Brain microvascular endothelial cell (primary cell): Measurements from ENCODE around the gene MAGED1.

Source experiments
- DNase-seq: peaks from one replicate; pipeline ENCODE4 v3.0.0-alpha.2; 2020
- H3K27ac ChIP-seq: fragments of 250-450 bp; sonication (Bioruptor Pico); 2 replicates; pipeline ENCODE4 v1.5.1; 2020; ENCODE audit warnings: mild to moderate bottlenecking, moderate library complexity
- H3K27me3 ChIP-seq: fragments of 250-450 bp; sonication (Bioruptor Pico); replicated peaks from 2 replicates; pipeline ENCODE4 v1.5.1; 2020; ENCODE audit warnings: mild to moderate bottlenecking
- H3K36me3 ChIP-seq: fragments of 250-450 bp; sonication (Bioruptor Pico); replicated peaks from 2 replicates; pipeline ENCODE4 v1.5.1; 2020; ENCODE audit warnings: mild to moderate bottlenecking
- H3K4me3 ChIP-seq: 2 replicates; pipeline ENCODE4 v1.5.1; 2011; ENCODE audit warnings: low read depth, mild to moderate bottlenecking, control low read depth, low read length, moderate library complexity
- in situ Hi-C: cut with HindIII; loops from 2 replicates; pipeline ENCODE4 v1.10.0; 2017; ENCODE audit warnings: low sequenced_read_pairs, low pct_ligation_motif_present
- TF ChIP-seq, protein P1 (sequence below): IDR thresholded peaks from 2 replicates; pipeline ENCODE4 v1.5.1; 2011; ENCODE audit warnings: low read depth, mild to moderate bottlenecking, moderate library complexity, low read length, control low read depth, inconsistent platforms; ENCODE audit errors: missing control alignments

The MAGED1 gene

DNA sequence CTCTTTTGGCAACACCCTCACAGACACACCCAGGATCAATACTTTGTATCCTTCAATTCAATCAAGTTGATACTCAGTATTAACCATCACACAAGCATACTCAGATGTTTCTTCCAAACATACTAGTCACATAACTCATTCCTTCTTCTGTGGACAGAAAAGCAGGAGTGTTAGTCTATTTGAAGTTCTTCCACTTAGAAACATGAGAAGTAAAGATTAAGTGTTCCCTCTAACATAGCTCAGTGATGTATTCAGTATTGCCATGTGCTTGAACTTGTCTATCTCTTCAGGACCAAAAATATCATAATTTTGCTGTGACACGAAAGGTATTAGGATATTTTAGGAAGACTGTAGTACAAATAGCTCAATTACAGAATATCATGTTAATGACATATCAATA, 25.8 kb upstream of the MAGED1 start:
- in situ Hi-C loops = no loop called here
- DNase-seq = no peak

DNA sequence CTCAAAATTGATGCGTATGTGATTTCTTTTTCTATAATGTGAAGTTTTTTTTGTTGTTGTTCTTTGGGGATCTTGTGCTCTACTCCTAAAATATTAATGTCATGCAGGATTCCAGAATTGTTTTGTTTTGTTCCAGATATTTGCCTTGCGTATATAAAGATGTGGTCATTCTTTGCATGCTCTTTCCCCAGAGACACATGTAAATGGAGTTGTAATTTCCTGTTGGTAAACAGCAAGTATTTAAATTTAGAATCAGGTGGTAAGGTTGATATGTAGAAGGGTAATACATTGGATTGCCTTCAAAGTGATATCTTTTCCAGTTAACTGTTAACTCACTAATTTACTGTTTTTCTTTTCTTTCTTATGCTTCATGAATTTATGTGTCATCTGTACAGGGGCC, 23.1 kb upstream of the MAGED1 start:
- H3K27me3 ChIP-seq = no peaks in the 10 kb centered on the region
- no peak overlapping the region for H3K4me3 ChIP-seq
- no peak overlapping the region for H3K27ac ChIP-seq
- DNase-seq = no peak
- TF ChIP-seq, protein P1, sequence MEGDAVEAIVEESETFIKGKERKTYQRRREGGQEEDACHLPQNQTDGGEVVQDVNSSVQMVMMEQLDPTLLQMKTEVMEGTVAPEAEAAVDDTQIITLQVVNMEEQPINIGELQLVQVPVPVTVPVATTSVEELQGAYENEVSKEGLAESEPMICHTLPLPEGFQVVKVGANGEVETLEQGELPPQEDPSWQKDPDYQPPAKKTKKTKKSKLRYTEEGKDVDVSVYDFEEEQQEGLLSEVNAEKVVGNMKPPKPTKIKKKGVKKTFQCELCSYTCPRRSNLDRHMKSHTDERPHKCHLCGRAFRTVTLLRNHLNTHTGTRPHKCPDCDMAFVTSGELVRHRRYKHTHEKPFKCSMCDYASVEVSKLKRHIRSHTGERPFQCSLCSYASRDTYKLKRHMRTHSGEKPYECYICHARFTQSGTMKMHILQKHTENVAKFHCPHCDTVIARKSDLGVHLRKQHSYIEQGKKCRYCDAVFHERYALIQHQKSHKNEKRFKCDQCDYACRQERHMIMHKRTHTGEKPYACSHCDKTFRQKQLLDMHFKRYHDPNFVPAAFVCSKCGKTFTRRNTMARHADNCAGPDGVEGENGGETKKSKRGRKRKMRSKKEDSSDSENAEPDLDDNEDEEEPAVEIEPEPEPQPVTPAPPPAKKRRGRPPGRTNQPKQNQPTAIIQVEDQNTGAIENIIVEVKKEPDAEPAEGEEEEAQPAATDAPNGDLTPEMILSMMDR = no peak
- in situ Hi-C loops = no loop called here
- no peaks in the 10 kb centered on the region for H3K36me3 ChIP-seq

More for the DNA sequence above, 25.8 kb upstream of the MAGED1 start:
- no peaks in the 10 kb centered on the region for H3K27me3 ChIP-seq
- TF ChIP-seq, protein P1 = no peak
- no peak overlapping the region for H3K4me3 ChIP-seq
- H3K27ac ChIP-seq = no peak overlapping the region
- no peaks in the 10 kb centered on the region for H3K36me3 ChIP-seq

- no peaks in the 10 kb centered on the region for H3K36me3 ChIP-seq
- TF ChIP-seq, protein P1 = no peak
- no peak overlapping the region for H3K4me3 ChIP-seq
- no peak overlapping the region for H3K27ac ChIP-seq
- H3K27me3 ChIP-seq = no peaks in the 10 kb centered on the region
- in situ Hi-C loops = no loop called here
- no peak for DNase-seq
Measured at GRCh38 chrX:51874123-51874522, 19.3 kb upstream of the MAGED1 start.

DNA sequence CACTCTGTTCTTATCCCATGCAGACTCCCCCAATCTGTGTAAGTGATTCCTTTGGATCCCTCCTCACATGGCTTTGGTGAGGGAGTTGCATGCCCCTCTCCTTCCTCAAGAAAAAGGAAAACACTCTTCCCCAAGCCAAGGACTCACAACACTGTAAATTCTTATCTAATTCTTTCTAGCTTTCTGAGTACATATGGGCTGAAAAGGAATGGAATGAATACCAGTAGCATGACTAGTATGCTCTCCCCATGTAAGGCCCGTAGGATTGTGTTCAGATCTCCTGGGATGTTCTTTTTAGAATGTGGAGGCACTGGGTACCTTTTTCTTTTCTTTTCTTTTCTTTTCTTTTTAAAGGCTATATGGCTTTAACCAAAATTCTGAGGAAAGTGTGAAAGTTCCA, 17.0 kb upstream of the MAGED1 start:
- H3K36me3 ChIP-seq = no peaks in the 10 kb centered on the region
- DNase-seq = peak; percentile 19

DNA sequence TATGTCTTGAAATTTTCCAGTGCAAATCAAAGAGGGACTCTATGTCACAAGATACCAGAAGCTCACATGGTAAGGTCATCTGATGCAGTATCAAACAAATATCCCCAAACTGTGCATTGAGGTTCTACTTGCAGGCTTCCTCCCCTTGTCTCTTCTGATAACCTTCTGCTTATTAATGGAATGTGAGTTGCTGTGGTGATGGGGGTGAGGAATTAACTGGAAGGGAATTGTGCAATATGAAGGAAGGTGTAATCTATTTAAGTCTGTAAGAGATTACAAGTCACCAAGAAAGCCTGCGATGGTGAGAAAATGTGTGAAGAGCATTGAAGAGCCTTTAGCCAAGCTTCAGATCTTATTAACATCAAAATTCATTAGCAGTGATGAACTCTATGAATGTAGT, 15.4 kb upstream of the MAGED1 start:
- Histone ChIP-seq H3K36me3 (no peaks in the 10 kb centered on the region), H3K27ac (no peak overlapping the region), H3K4me3 (no peak overlapping the region), H3K27me3 (no peaks in the 10 kb centered on the region)
- TF ChIP-seq, protein P1 = no peak
- in situ Hi-C loops = no loop called here
- DNase-seq = no peak

More for the DNA sequence above, 17.0 kb upstream of the MAGED1 start:
- in situ Hi-C loops = no loop called here
- Histone ChIP-seq H3K27ac (no peak overlapping the region), H3K27me3 (no peaks in the 10 kb centered on the region), H3K4me3 (no peak overlapping the region)
- TF ChIP-seq, protein P1 = no peak

- no peak for DNase-seq
- TF ChIP-seq, protein P1 = no peak
- no peak overlapping the region for H3K27ac ChIP-seq
- no peaks in the 10 kb centered on the region for H3K27me3 ChIP-seq
- in situ Hi-C loops = no loop called here
- H3K4me3 ChIP-seq = no peak overlapping the region
- no peaks in the 10 kb centered on the region for H3K36me3 ChIP-seq
Measured at GRCh38 chrX:51889851-51890250, 3.6 kb upstream of the MAGED1 start.
